ENCODE data around the gene NKAIN4.

The NKAIN4 gene

DNA sequence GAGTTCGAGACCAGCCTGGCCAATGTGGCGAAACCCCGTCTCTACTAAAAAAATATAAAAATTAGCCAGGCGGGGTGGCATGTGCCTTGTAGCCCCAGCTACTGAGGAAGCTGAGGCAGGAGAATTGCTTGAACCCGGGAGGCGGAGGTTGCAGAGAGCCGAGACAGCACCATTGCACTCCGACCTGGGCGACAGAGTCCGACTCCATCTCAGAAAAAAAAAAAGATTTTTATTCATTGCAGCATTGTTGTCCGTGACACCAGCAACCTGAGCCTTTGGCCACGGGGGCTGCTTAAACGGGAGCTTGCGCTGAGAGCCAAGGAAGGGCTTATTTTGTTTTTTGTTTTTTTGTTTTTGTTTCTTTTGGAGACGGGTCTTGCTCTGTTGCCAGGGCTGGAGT is 25.7 kb upstream of the NKAIN4 start:
- TF ChIP-seq ARNT (IDR thresholded peaks at IDR 0.05) (no peak), SUZ12 (IDR thresholded peaks at IDR 0.05) (no peak), FOXK2 (IDR thresholded peaks at IDR 0.05) (no peak)
- ChIA-PET CTCF (interaction anchor here (0.6 to 2.7 kb wide), 3 partner anchors 11 to 181 kb away, joined by 3 to 9 read pairs (median 7); no protein-coding TSS in a partner anchor), POLR2A (no interaction called here)
- DNase-seq (ENCODE audit: extremely low spot score) = no peak

GRCh38 chr20:63278661-63279060 is 24.4 kb upstream of the NKAIN4 start:
- POLR2A ChIA-PET = no interaction called here
- DNase-seq (ENCODE audit: extremely low spot score) = no peak
- no peak for TF ChIP-seq ELF4 (IDR thresholded peaks at IDR 0.05)
- no peak for TF ChIP-seq BHLHE40 (IDR thresholded peaks at IDR 0.05; ENCODE audit: borderline replicate concordance)
- no peak for TF ChIP-seq SP1 (IDR thresholded peaks at IDR 0.05)
- TF ChIP-seq L3MBTL2 (conservative IDR thresholded peaks at IDR 0.05) = no peak
- no peak for TF ChIP-seq FOXM1 (IDR thresholded peaks at IDR 0.05; ENCODE audit: borderline replicate concordance)
- TF ChIP-seq PKNOX1 (IDR thresholded peaks at IDR 0.05) = no peak
- no peak for TF ChIP-seq ZNF384 (IDR thresholded peaks at IDR 0.05)
- TF ChIP-seq ARNT (IDR thresholded peaks at IDR 0.05) = no peak
- TF ChIP-seq HDGF (IDR thresholded peaks at IDR 0.05; ENCODE audit: borderline replicate concordance) = no peak
- TF ChIP-seq FOXA1 (IDR thresholded peaks at IDR 0.05) = no peak
- TF ChIP-seq SUZ12 (IDR thresholded peaks at IDR 0.05) = no peak
- TF ChIP-seq TARDBP (IDR thresholded peaks at IDR 0.05) = no peak
- no peak for TF ChIP-seq NFRKB (IDR thresholded peaks at IDR 0.05)
- no peak for TF ChIP-seq CTBP1 (IDR thresholded peaks at IDR 0.05; ENCODE audit: borderline replicate concordance)
- TF ChIP-seq FOXK2 (IDR thresholded peaks at IDR 0.05) = no peak
- TF ChIP-seq LEF1 (IDR thresholded peaks at IDR 0.05; ENCODE audit: borderline replicate concordance) = no peak
- CTCF ChIA-PET = no interaction called here

DNA sequence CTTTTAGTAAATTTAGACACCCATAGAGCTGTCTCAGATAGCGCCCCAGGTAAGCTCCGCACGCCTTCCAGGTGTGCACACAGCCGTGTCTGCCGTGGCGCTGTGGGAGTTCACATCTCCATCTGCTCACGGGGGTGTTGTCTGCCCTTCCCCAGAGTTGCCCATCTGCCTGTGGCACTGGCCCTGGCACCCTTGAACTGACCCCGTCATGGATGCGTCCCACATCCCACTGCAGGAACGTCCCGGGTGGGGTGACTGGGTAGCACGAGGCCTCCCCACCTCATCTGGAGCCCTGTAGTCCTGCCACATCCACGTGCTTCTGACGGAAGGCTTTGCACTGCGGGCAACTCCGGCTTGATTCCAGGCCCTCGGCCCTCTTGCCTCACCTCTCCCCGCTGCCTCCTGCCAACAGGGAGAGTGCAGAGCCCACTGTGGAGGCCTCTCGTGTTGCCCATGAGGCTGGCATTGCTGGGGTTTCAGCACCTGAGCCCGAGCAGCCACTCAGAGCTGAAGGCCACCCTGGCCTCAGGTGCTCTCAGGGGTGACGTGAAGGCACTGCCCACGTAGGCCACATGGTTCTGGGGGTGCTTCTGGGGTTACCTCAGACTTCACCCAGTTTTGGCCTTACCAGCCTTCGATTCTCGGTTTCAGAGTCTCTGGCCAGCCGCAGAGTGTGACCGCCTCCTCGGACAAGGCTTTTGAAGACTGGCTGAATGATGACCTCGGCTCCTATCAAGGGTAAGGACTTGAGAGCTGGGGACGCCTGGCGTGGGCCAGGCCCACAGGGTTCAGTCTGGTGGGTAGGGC is 23.4 kb upstream of the NKAIN4 start:
- no peak for TF ChIP-seq BHLHE40 (IDR thresholded peaks at IDR 0.05; ENCODE audit: borderline replicate concordance)
- TF ChIP-seq ARNT (IDR thresholded peaks at IDR 0.05) = no peak
- no peak for TF ChIP-seq SUZ12 (IDR thresholded peaks at IDR 0.05)
- no peak for TF ChIP-seq ELF4 (IDR thresholded peaks at IDR 0.05)
- no peak for TF ChIP-seq LEF1 (IDR thresholded peaks at IDR 0.05; ENCODE audit: borderline replicate concordance)
- no peak for TF ChIP-seq L3MBTL2 (conservative IDR thresholded peaks at IDR 0.05)
- no peak for TF ChIP-seq FOXA1 (IDR thresholded peaks at IDR 0.05)
- no peak for TF ChIP-seq FOXM1 (IDR thresholded peaks at IDR 0.05; ENCODE audit: borderline replicate concordance)
- no peak for TF ChIP-seq TARDBP (IDR thresholded peaks at IDR 0.05)
- no peak for DNase-seq (ENCODE audit: extremely low spot score)
- POLR2A ChIA-PET = no interaction called here
- CTCF ChIA-PET = no interaction called here

DNA sequence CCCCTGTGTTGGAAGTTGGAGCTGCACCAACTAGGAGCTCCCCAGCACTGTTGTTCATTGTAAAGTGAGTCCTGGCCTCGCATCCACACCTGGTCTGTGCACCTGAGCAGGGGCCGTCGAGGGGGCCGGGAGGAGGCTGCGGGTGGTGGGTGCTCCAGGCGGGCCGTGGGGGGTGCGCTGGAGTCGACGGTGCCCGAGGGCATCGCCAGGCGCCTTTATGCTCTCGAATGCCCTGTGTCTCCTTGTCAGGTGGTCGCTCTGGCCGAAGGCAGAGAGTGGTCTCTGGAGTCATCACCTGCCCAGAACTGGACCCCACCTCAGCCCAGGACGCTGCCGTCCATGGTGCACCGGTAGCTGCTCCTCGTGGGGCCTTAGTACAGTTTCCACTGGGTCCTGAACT is 22.7 kb upstream of the NKAIN4 start:
- CTCF ChIA-PET = no interaction called here
- DNase-seq (ENCODE audit: extremely low spot score) = no peak
- TF ChIP-seq CTBP1 (IDR thresholded peaks at IDR 0.05; ENCODE audit: borderline replicate concordance) = no peak
- TF ChIP-seq ZNF384 (IDR thresholded peaks at IDR 0.05) = no peak
- TF ChIP-seq PKNOX1 (IDR thresholded peaks at IDR 0.05) = no peak
- no peak for TF ChIP-seq TARDBP (IDR thresholded peaks at IDR 0.05)
- TF ChIP-seq SUZ12 (IDR thresholded peaks at IDR 0.05) = no peak
- TF ChIP-seq BHLHE40 (IDR thresholded peaks at IDR 0.05; ENCODE audit: borderline replicate concordance) = no peak
- TF ChIP-seq ELF4 (IDR thresholded peaks at IDR 0.05) = no peak
- TF ChIP-seq HDGF (IDR thresholded peaks at IDR 0.05; ENCODE audit: borderline replicate concordance) = no peak
- no peak for TF ChIP-seq NFRKB (IDR thresholded peaks at IDR 0.05)
- no peak for TF ChIP-seq FOXM1 (IDR thresholded peaks at IDR 0.05; ENCODE audit: borderline replicate concordance)
- TF ChIP-seq L3MBTL2 (conservative IDR thresholded peaks at IDR 0.05) = no peak
- no peak for TF ChIP-seq FOXK2 (IDR thresholded peaks at IDR 0.05)
- TF ChIP-seq LEF1 (IDR thresholded peaks at IDR 0.05; ENCODE audit: borderline replicate concordance) = no peak
- no peak for TF ChIP-seq SP1 (IDR thresholded peaks at IDR 0.05)
- no peak for TF ChIP-seq FOXA1 (IDR thresholded peaks at IDR 0.05)
- no peak for TF ChIP-seq ARNT (IDR thresholded peaks at IDR 0.05)
- POLR2A ChIA-PET = no interaction called here

DNA sequence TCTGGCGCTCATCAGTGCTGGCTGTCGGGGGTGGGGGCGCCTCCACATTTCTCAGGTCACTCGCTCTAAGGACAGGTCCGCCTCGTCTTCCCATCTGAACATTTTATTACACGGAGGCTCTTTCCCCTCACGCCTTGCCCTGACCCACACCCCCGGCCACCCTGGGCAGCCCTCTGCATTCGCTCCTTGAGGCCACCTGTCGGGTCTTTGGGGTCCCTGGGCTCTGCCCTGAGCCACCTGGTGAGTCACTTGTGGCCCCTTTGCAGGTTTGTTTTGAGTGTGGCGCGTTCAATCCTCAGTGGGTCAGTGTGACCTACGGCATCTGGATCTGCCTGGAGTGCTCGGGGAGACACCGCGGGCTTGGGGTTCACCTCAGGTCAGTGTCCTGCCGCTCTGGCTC is 21.6 kb upstream of the NKAIN4 start:
- TF ChIP-seq LEF1 (IDR thresholded peaks at IDR 0.05; ENCODE audit: borderline replicate concordance) (no peak), PKNOX1 (IDR thresholded peaks at IDR 0.05) (no peak), CTBP1 (IDR thresholded peaks at IDR 0.05; ENCODE audit: borderline replicate concordance) (no peak), FOXA1 (IDR thresholded peaks at IDR 0.05) (no peak), FOXM1 (IDR thresholded peaks at IDR 0.05; ENCODE audit: borderline replicate concordance) (no peak), ELF4 (IDR thresholded peaks at IDR 0.05) (no peak), NFRKB (IDR thresholded peaks at IDR 0.05) (no peak), TARDBP (IDR thresholded peaks at IDR 0.05) (no peak), FOXK2 (IDR thresholded peaks at IDR 0.05) (no peak), ARNT (IDR thresholded peaks at IDR 0.05) (no peak), BHLHE40 (IDR thresholded peaks at IDR 0.05; ENCODE audit: borderline replicate concordance) (no peak), HDGF (IDR thresholded peaks at IDR 0.05; ENCODE audit: borderline replicate concordance) (no peak), SP1 (IDR thresholded peaks at IDR 0.05) (no peak), SUZ12 (IDR thresholded peaks at IDR 0.05) (no peak), ZNF384 (IDR thresholded peaks at IDR 0.05) (no peak), L3MBTL2 (conservative IDR thresholded peaks at IDR 0.05) (no peak)
- POLR2A ChIA-PET = no interaction called here
- no peak for DNase-seq (ENCODE audit: extremely low spot score)
- CTCF ChIA-PET = interaction anchor here (0.6 kb wide), 1 partner anchor 35 kb away, joined by 3 read pairs; no protein-coding TSS in a partner anchor
